Esophagus squamous epithelium (tissue), 5 donors: ENCODE data around the gene C19orf81. TPM values are rescaled to one million over a fixed set of nuclear protein-coding genes. Genes with fewer than 3 reads are reported as not detected.

Source experiments
- DNase-seq: peaks from one replicate; lab custom pipeline; 2025; lab: John Stamatoyannopoulos, UW
- H3K27ac ChIP-seq, 4 donors: fragments of 200-600 bp; sonication (generic); one replicate each; pipeline ENCODE4 v1.5.1; 2016 to 2019; ENCODE audit warnings: mild to moderate bottlenecking in 1 of 4
- H3K27me3 ChIP-seq, 4 donors: fragments of 200-600 bp; sonication (generic); 1 replicate in 3 of 4; 2 replicates in 1 of 4; pipeline versions ENCODE4 v1.5.1 to v1.6.0; 2017 to 2021; ENCODE audit warnings: antibody characterized with exemption in 1 of 4
- H3K36me3 ChIP-seq, 3 donors: fragments of 200-600 bp; sonication (generic); one replicate each; pipeline ENCODE4 v1.5.1; 2016 to 2019
- H3K4me1 ChIP-seq, 3 donors: fragments of 200-600 bp; sonication (generic); one replicate each; pipeline ENCODE4 v1.5.1; 2017 to 2019
- H3K4me3 ChIP-seq, 4 donors: fragments of 200-600 bp; sonication (generic); 1 replicate in 3 of 4; 2 replicates in 1 of 4; pipeline ENCODE4 v1.5.1; 2016 to 2019; ENCODE audit warnings: mild to moderate bottlenecking in 2 of 4, moderate library complexity in 1 of 4
- H3K9me3 ChIP-seq, 3 donors: fragments of 200-600 bp; sonication (generic); one replicate each; pipeline ENCODE4 v1.5.1; 2016 to 2019
- POLR2A ChIP-seq, 4 donors: fragments of 450-650 bp; IDR thresholded peaks; one replicate each; pipeline ENCODE4 v1.6.1; 2017; ENCODE audit warnings: antibody characterized with exemption in 4 of 4, mild to moderate bottlenecking in 4 of 4, moderate library complexity in 3 of 4
- WGBS, 2 donors: methylation state at CpG; one replicate each; pipeline ENCODE4 v1.1.5; 2018; 5-methylcytosine and 5-hydroxymethylcytosine counted together
- intact Hi-C: fragments of 100-400 bp; cut with DNase I; formaldehyde crosslinking; loops from one replicate; pipeline ENCODE4 v1.15.0; 2022
- total RNA-seq, 4 donors: library from RNA; depleted of rRNA; stranded (reverse); fragments of >200 nt; gene quantifications; one replicate each; pipeline ENCODE4 v1.1.0, GENCODE V29; 2016
- TF ChIP-seq, protein P1 (sequence below), 6 experiments: fragments of 450-650 bp in 4 of 6; fragments of 200-600 bp in 2 of 6; sonication (generic) in 2 of 6; IDR thresholded peaks; one replicate each; pipeline ENCODE4 v1.5.1; 2016 to 2019; ENCODE audit warnings: antibody characterized with exemption in 6 of 6, mild to moderate bottlenecking in 4 of 6, moderate library complexity in 4 of 6
- donor health status: DM: yes; HTN: yes; CAD: no.

The C19orf81 gene
- total RNA-seq, 4 donors from 2014 or later = not detected

DNA sequence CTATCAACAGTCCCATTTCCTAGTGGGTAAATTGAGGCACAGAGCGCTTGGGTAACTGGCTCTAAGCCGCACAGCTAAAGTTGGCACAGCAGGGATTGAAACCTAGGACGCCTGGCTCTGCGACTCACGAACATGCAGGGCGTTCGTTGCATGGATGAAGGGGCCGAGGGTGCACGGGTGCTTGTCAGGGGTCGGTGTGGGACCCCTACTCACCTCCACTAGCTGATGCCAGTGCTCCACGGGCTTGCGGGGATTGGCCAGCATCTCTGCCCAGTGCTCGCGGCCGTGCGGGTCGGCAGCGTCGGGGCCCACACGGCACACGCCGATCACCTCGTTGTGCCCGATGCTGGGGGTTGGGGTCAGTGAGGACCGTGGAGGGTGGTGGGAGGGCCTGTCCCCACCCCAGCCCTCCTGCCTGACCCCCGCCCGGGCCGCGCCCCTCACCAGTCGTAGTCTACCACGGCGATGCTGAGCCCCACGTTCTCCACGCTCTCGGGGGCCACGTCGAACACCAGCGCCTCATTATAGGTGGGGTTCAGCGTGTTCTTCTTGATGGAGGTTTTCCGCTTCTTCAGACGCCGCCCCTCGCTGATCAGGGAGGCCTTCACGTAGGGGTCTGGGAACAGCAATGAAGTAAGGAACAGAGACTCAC, 24.2 kb upstream of the C19orf81 start:
- no peaks in the 10 kb centered on the region for H3K9me3 ChIP-seq
- WGBS, 2 donors = 93 to 95% methylated on average over 5 to 21 of the region's 44 CpGs
- peaks cover 0 to 21% (median 0%) of the 10 kb centered on the region in 4 donors for H3K27me3 ChIP-seq
- H3K4me1 ChIP-seq = no peaks in the 10 kb centered on the region
- no peak overlapping the region for H3K4me3 ChIP-seq
- no peak overlapping the region for H3K27ac ChIP-seq
- no peaks in the 10 kb centered on the region for H3K36me3 ChIP-seq
- no peak for TF ChIP-seq POLR2A (IDR thresholded peaks at IDR 0.05)
- TF ChIP-seq, protein P1, sequence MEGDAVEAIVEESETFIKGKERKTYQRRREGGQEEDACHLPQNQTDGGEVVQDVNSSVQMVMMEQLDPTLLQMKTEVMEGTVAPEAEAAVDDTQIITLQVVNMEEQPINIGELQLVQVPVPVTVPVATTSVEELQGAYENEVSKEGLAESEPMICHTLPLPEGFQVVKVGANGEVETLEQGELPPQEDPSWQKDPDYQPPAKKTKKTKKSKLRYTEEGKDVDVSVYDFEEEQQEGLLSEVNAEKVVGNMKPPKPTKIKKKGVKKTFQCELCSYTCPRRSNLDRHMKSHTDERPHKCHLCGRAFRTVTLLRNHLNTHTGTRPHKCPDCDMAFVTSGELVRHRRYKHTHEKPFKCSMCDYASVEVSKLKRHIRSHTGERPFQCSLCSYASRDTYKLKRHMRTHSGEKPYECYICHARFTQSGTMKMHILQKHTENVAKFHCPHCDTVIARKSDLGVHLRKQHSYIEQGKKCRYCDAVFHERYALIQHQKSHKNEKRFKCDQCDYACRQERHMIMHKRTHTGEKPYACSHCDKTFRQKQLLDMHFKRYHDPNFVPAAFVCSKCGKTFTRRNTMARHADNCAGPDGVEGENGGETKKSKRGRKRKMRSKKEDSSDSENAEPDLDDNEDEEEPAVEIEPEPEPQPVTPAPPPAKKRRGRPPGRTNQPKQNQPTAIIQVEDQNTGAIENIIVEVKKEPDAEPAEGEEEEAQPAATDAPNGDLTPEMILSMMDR (IDR thresholded peaks at IDR 0.05) = no peak
- intact Hi-C loops = no loop called here
- DNase-seq = no peak

- no peaks in the 10 kb centered on the region for H3K9me3 ChIP-seq
- no peak for DNase-seq
- TF ChIP-seq, protein P1 (IDR thresholded peaks at IDR 0.05) = no peak
- no peak for TF ChIP-seq POLR2A (IDR thresholded peaks at IDR 0.05)
- WGBS, 2 donors = 68 to 73% methylated on average over 4 of the region's 4 CpGs
- intact Hi-C loops = no loop called here
- peaks cover 0 to 30% (median 0%) of the 10 kb centered on the region in 4 donors for H3K27me3 ChIP-seq
- H3K27ac ChIP-seq = no peak overlapping the region
- H3K36me3 ChIP-seq = no peaks in the 10 kb centered on the region
- no peak overlapping the region for H3K4me3 ChIP-seq
- H3K4me1 ChIP-seq = no peaks in the 10 kb centered on the region
Observed at GRCh38 chr19:50626011-50626410, 23.2 kb upstream of the C19orf81 start.

- 57 to 59% methylated on average over 4 of the region's 4 CpGs for WGBS, 2 donors
Observed at GRCh38 chr19:50626795-50627194, 22.4 kb upstream of the C19orf81 start.

GRCh38 chr19:50628146-50628545, 21.1 kb upstream of the C19orf81 start:
- TF ChIP-seq, protein P1 (IDR thresholded peaks at IDR 0.05) = no peak
- Histone ChIP-seq H3K9me3 (peaks cover 0 to under 1% (median 0%) of the 10 kb centered on the region in 3 donors), H3K27ac (no peak overlapping the region), H3K4me3 (no peak overlapping the region), H3K4me1 (no peaks in the 10 kb centered on the region), H3K36me3 (no peaks in the 10 kb centered on the region), H3K27me3 (peaks cover 0 to 43% (median 0%) of the 10 kb centered on the region in 4 donors)
- no peak for DNase-seq
- intact Hi-C loops = no loop called here
- WGBS, 2 donors = 85% methylated on average over 5 of the region's 5 CpGs

More at GRCh38 chr19:50626795-50627194, 22.4 kb upstream of the C19orf81 start:
- Histone ChIP-seq H3K4me3 (no peak overlapping the region), H3K4me1 (no peaks in the 10 kb centered on the region), H3K27me3 (peaks cover 0 to 33% (median 0%) of the 10 kb centered on the region in 4 donors), H3K27ac (no peak overlapping the region), H3K36me3 (no peaks in the 10 kb centered on the region), H3K9me3 (no peaks in the 10 kb centered on the region)
- intact Hi-C loops = no loop called here
- DNase-seq = no peak
- TF ChIP-seq, protein P1 (IDR thresholded peaks at IDR 0.05) = no peak
- TF ChIP-seq POLR2A (IDR thresholded peaks at IDR 0.05) = no peak

- peaks cover 0 to 43% (median 0%) of the 10 kb centered on the region in 4 donors for H3K27me3 ChIP-seq
- intact Hi-C loops = no loop called here
- no peak overlapping the region for H3K27ac ChIP-seq
- H3K9me3 ChIP-seq = peaks cover 0 to 5% (median 0%) of the 10 kb centered on the region in 3 donors
- H3K4me3 ChIP-seq = no peak overlapping the region
- H3K36me3 ChIP-seq = no peaks in the 10 kb centered on the region
- TF ChIP-seq POLR2A (IDR thresholded peaks at IDR 0.05) = no peak
- TF ChIP-seq, protein P1 (IDR thresholded peaks at IDR 0.05) = no peak
- H3K4me1 ChIP-seq = no peaks in the 10 kb centered on the region
- WGBS, 2 donors = 85 to 90% methylated on average over 5 to 7 of the region's 7 CpGs
- DNase-seq = no peak
Observed at GRCh38 chr19:50628551-50628950, 20.7 kb upstream of the C19orf81 start.
